Lower leg skin (tissue), 4 donors: ENCODE results near the gene LGR4. TPM values are rescaled to one million over a fixed set of nuclear protein-coding genes. Genes with fewer than 3 reads are reported as not detected.

ENCODE experiments used
- DNase-seq, 2 donors: peaks; one replicate each; pipeline ENCODE4 v3.0.0-alpha.2; 2019; ENCODE audit warnings: low spot score in 2 of 2
- H3K4me3 ChIP-seq: fragments of 200-600 bp; sonication (generic); 2 replicates; pipeline ENCODE4 v1.5.1; 2017; ENCODE audit warnings: mild to moderate bottlenecking, low read depth; ENCODE audit not compliant: poor library complexity, severe bottlenecking
- CTCF ChIP-seq, 3 donors: fragments of 450-650 bp; IDR thresholded peaks; one replicate each; pipeline ENCODE4 v1.5.1; 2016; ENCODE audit warnings: antibody characterized with exemption in 3 of 3, mild to moderate bottlenecking in 3 of 3, moderate library complexity in 2 of 3
- POLR2A ChIP-seq, 2 donors: fragments of 450-650 bp; IDR thresholded peaks; one replicate each; pipeline ENCODE4 v1.6.1; 2016 to 2017; ENCODE audit warnings: antibody characterized with exemption in 2 of 2, mild to moderate bottlenecking in 1 of 2, moderate library complexity in 1 of 2
- WGBS, 2 donors: methylation state at CpG; one replicate each; pipeline ENCODE4 v1.1.5; 2018; 5-methylcytosine and 5-hydroxymethylcytosine counted together
- intact Hi-C: fragments of 100-400 bp; cut with DNase I; formaldehyde crosslinking; loops from one replicate; pipeline ENCODE4 v1.15.0; 2023; ENCODE audit warnings: low total_unique reads
- total RNA-seq, 4 donors: library from RNA; depleted of rRNA; stranded (reverse); fragments of >200 nt; gene quantifications; one replicate each; pipeline ENCODE4 v1.1.0, GENCODE V29; 2016

Gene LGR4
- total RNA-seq, 4 donors from 2014 or later = 32.0 to 70.2 (median 50.4) TPM

- WGBS, 2 donors = 60 to 63% methylated on average over 5 of the region's 5 CpGs
- TF ChIP-seq POLR2A (IDR thresholded peaks at IDR 0.05) (no peak), CTCF (IDR thresholded peaks at IDR 0.05) (no peak)
- no peak for DNase-seq
- intact Hi-C loops = no loop called here
- H3K4me3 ChIP-seq = no peak overlapping the region
Observed at GRCh38 chr11:27391331-27392015, 81.1 kb downstream of the LGR4 start.

- TF ChIP-seq POLR2A (IDR thresholded peaks at IDR 0.05) (no peak), CTCF (IDR thresholded peaks at IDR 0.05) (no peak)
- no peak overlapping the region for H3K4me3 ChIP-seq
- intact Hi-C loops = no loop called here
- 86 to 90% methylated on average over 6 of the region's 6 CpGs for WGBS, 2 donors
- no peak for DNase-seq
Observed at GRCh38 chr11:27390318-27391295, 82.0 kb downstream of the LGR4 start.

GRCh38 chr11:27388869-27389268 is 83.7 kb downstream of the LGR4 start:
- intact Hi-C loops = no loop called here
- 65 to 70% methylated on average over 1 of the region's 1 CpG for WGBS, 2 donors
- TF ChIP-seq POLR2A (IDR thresholded peaks at IDR 0.05) (no peak), CTCF (IDR thresholded peaks at IDR 0.05) (no peak)
- no peak overlapping the region for H3K4me3 ChIP-seq
- DNase-seq = no peak

GRCh38 chr11:27388001-27388400 is 84.6 kb downstream of the LGR4 start:
- TF ChIP-seq CTCF (IDR thresholded peaks at IDR 0.05) = no peak
- no peak for TF ChIP-seq POLR2A (IDR thresholded peaks at IDR 0.05)
- WGBS, 2 donors = 13 to 14% methylated on average over 2 of the region's 2 CpGs
- no peak overlapping the region for H3K4me3 ChIP-seq
- DNase-seq = no peak
- intact Hi-C loops = no loop called here

GRCh38 chr11:27387362-27387761 is 85.2 kb downstream of the LGR4 start:
- H3K4me3 ChIP-seq = no peak overlapping the region
- 41 to 47% methylated on average over 2 of the region's 2 CpGs for WGBS, 2 donors
- DNase-seq = no peak
- TF ChIP-seq POLR2A (IDR thresholded peaks at IDR 0.05) (no peak), CTCF (IDR thresholded peaks at IDR 0.05) (no peak)
- intact Hi-C loops = no loop called here
